NT2/D1 (cell line): ENCODE data around the gene ZDHHC3.

Experiments used
- DNase-seq: peaks from one replicate; pipeline ENCODE4 v3.0.0-alpha.2; 2011; ENCODE audit warnings: low read depth, low spot score
- H3K27me3 ChIP-seq: 2 replicates; pipeline ENCODE4 v1.6.0; 2011; ENCODE audit warnings: mild to moderate bottlenecking; ENCODE audit not compliant: insufficient read length, insufficient read depth
- H3K36me3 ChIP-seq: 2 replicates; pipeline ENCODE4 v1.6.1; 2011; ENCODE audit warnings: mild to moderate bottlenecking, low read length, mixed read lengths; ENCODE audit not compliant: insufficient read depth, insufficient read length
- H3K4me1 ChIP-seq: 2 replicates; pipeline ENCODE4 v1.5.1; 2011; ENCODE audit not compliant: insufficient read depth, insufficient read length
- H3K4me3 ChIP-seq: 2 replicates; pipeline ENCODE4 v1.5.1; 2011; ENCODE audit warnings: low read depth; ENCODE audit not compliant: insufficient read length
- H3K9ac ChIP-seq: 2 replicates; pipeline ENCODE4 v1.6.0; 2011; ENCODE audit warnings: low read depth; ENCODE audit not compliant: insufficient read length
- H3K9me3 ChIP-seq: 2 replicates; pipeline ENCODE4 v1.5.1; 2011; ENCODE audit warnings: mild to moderate bottlenecking, low read length; ENCODE audit not compliant: insufficient read depth
- SUZ12 ChIP-seq: IDR thresholded peaks from 2 replicates; pipeline ENCODE4 v1.6.1; 2011; ENCODE audit not compliant: insufficient read length, insufficient read depth; ENCODE audit errors: extremely low read depth
- YY1 ChIP-seq: IDR thresholded peaks from 2 replicates; pipeline ENCODE4 v1.6.1; 2011; ENCODE audit not compliant: insufficient read length, insufficient read depth
- ZNF274 ChIP-seq: IDR thresholded peaks from 2 replicates; pipeline ENCODE4 v1.6.1; 2011; ENCODE audit warnings: mild to moderate bottlenecking, low read depth, low read length

ZDHHC3 gene

DNA sequence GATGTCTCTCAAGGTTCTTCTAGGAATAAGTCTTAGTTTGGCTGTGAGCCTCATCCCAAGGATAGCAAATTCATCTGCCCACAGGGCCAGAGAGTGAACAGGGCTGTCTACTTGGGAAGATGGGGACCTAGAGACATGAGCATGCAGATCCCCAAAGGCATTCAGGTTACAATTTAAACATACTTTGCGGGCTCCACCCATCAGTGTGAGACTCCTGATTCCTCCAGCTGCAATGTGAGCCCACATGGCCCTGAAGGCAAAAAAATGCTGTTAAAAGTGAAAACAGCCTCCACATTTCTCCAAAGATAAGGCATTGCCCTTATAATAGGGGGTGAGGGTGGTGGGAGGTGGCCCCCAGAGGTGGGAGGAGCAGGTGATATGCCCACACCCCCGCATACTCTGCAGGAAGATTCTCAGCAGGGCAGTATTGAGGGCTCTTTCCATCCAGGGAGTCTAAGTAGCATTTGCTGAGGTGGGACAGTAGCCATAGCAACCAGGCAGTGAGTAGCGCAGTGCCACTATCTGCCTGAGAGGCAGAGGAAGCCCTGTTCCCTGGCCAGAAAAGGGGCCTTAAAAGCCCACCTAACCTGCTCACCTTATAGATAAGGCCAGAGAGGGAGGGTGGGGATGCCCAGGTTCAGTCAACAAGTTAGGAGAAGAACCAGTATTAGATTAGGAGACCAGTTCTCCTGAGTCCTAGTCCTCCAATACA, 70.4 kb downstream of the ZDHHC3 start:
- DNase-seq, result no peak
- Histone ChIP-seq H3K36me3 (no peaks in the 10 kb centered on the region), H3K9me3 (peaks cover 38% of the 10 kb centered on the region), H3K9ac (no peak overlapping the region), H3K4me3 (no peak overlapping the region), H3K27me3 (no peaks in the 10 kb centered on the region), H3K4me1 (no peaks in the 10 kb centered on the region)
- TF ChIP-seq ZNF274, result no peak
- no peak for TF ChIP-seq SUZ12
- no peak for TF ChIP-seq YY1

DNA sequence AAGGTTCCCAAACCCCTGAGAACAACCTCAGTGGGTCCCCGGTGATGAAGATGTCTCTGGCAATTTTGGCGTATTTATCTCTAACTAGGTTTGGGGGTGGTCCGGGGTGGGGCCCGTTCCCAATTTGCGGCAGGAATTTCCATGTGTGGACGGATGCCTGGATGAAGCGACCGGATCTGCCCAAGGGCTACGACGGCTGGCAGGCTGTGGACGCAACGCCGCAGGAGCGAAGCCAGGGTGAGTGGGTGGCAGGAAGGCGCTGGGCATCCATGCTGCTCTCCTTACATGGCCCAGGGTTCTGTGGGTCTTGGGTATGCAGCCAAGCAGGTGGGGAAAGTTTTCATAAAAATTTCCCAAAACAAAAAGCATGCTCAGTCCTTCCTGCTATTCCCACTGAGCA, 72.2 kb downstream of the ZDHHC3 start:
- Histone ChIP-seq H3K4me1 (peaks cover 11% of the 10 kb centered on the region), H3K9ac (no peak overlapping the region), H3K4me3 (no peak overlapping the region), H3K9me3 (peaks cover 31% of the 10 kb centered on the region), H3K27me3 (no peaks in the 10 kb centered on the region), H3K36me3 (no peaks in the 10 kb centered on the region)
- no peak for DNase-seq
- TF ChIP-seq SUZ12 (no peak), YY1 (no peak), ZNF274 (no peak)

GRCh38 chr3:44903314-44903713, 72.7 kb downstream of the ZDHHC3 start:
- Histone ChIP-seq H3K9ac (no peak overlapping the region), H3K36me3 (no peaks in the 10 kb centered on the region), H3K9me3 (peaks cover 29% of the 10 kb centered on the region), H3K4me1 (peaks cover 11% of the 10 kb centered on the region), H3K4me3 (no peak overlapping the region), H3K27me3 (no peaks in the 10 kb centered on the region)
- TF ChIP-seq SUZ12 (no peak), ZNF274 (no peak), YY1 (no peak)
- DNase-seq, result no peak

- Histone ChIP-seq H3K9me3 (peaks cover 23% of the 10 kb centered on the region), H3K36me3 (no peaks in the 10 kb centered on the region), H3K27me3 (no peaks in the 10 kb centered on the region), H3K4me3 (no peak overlapping the region), H3K9ac (no peak overlapping the region), H3K4me1 (peaks cover 11% of the 10 kb centered on the region)
- no peak for TF ChIP-seq YY1
- TF ChIP-seq SUZ12, result no peak
- no peak for TF ChIP-seq ZNF274
- no peak for DNase-seq
Measured at GRCh38 chr3:44902628-44903027, 73.3 kb downstream of the ZDHHC3 start.

DNA sequence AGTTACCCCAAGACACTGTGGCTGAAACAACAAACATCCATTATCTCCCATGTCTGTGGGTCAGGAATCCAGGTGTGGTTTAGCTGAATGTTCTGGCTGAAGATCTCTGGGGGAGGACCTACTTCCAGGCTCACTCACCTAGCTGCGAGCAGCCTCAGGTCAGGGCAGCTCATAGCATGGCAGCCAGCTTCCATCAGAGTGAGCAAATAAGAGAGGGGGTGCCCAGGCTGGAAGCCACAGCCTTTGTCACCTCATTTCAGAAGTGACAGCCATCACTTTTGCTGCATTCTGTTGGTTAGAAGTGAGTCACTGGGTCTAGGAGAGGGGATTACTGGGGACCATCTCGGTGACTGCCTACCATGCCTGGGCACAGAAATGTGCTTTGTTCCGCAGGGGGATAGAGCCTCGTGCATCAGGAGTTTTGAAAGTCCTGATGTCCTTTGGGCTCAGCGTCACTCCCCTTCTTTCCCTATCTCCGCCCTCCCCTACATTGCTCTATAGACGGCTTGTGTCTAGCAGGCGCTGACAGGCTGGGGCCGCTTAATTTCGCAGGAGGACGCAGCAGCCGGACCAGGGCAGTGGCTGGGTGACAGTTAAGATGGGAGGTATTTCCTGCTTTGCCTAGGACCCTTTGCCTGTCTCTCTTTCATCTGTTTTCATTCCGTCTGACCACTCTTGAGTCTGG, 76.1 kb downstream of the ZDHHC3 start:
- Histone ChIP-seq H3K4me1 (peaks cover 11% of the 10 kb centered on the region), H3K9me3 (no peaks in the 10 kb centered on the region)

GRCh38 chr3:44896440-44896839, 79.5 kb downstream of the ZDHHC3 start:
- no peak for DNase-seq
- Histone ChIP-seq H3K36me3 (no peaks in the 10 kb centered on the region), H3K9me3 (no peaks in the 10 kb centered on the region), H3K27me3 (no peaks in the 10 kb centered on the region), H3K4me1 (peaks cover 11% of the 10 kb centered on the region), H3K9ac (no peak overlapping the region), H3K4me3 (no peak overlapping the region)
- no peak for TF ChIP-seq ZNF274
- no peak for TF ChIP-seq SUZ12
- TF ChIP-seq YY1, result no peak

More for the DNA sequence above, 76.1 kb downstream of the ZDHHC3 start:
- Histone ChIP-seq H3K4me3 (no peak overlapping the region), H3K36me3 (no peaks in the 10 kb centered on the region), H3K9ac (no peak overlapping the region), H3K27me3 (no peaks in the 10 kb centered on the region)
- TF ChIP-seq YY1 (no peak), SUZ12 (no peak), ZNF274 (no peak)
- no peak for DNase-seq

GRCh38 chr3:44894485-44894884, 81.5 kb downstream of the ZDHHC3 start:
- Histone ChIP-seq H3K4me3 (no peak overlapping the region), H3K9me3 (no peaks in the 10 kb centered on the region), H3K4me1 (peaks cover 7% of the 10 kb centered on the region), H3K9ac (peak overlapping the region; percentile 21), H3K27me3 (no peaks in the 10 kb centered on the region), H3K36me3 (no peaks in the 10 kb centered on the region)
- TF ChIP-seq YY1 (no peak), ZNF274 (no peak), SUZ12 (no peak)
- DNase-seq, result no peak
